Liver (tissue), 9 donors: ENCODE data around the gene VIL1. TPM values are rescaled to one million over a fixed set of nuclear protein-coding genes. Genes with fewer than 3 reads are reported as not detected.

Source experiments
- DNase-seq: peaks from one replicate; pipeline ENCODE4 v3.0.0-alpha.2; 2017; ENCODE audit warnings: low spot score
- H3K27ac ChIP-seq, 2 donors: one replicate each; pipeline ENCODE4 v1.7.0; 2013; ENCODE audit warnings: inconsistent platforms in 2 of 2, low read length in 2 of 2, control low read depth in 1 of 2, low read depth in 1 of 2, mild to moderate bottlenecking in 1 of 2
- H3K27me3 ChIP-seq, 4 donors: one replicate each; pipeline versions ENCODE4 v1.6.1 to v1.7.0; 2013; ENCODE audit warnings: low read length in 3 of 4, inconsistent platforms in 1 of 4, mild to moderate bottlenecking in 1 of 4, moderate library complexity in 1 of 4; ENCODE audit not compliant: control insufficient read depth in 4 of 4, insufficient read depth in 4 of 4
- H3K36me3 ChIP-seq, 4 donors: one replicate each; pipeline versions ENCODE4 v1.6.1 to v1.7.0; 2013; ENCODE audit warnings: low read length in 3 of 4, mild to moderate bottlenecking in 3 of 4, low read depth in 1 of 4, moderate library complexity in 1 of 4; ENCODE audit not compliant: control insufficient read depth in 4 of 4, insufficient read depth in 3 of 4
- H3K4me1 ChIP-seq, 4 donors: one replicate each; pipeline versions ENCODE4 v1.6.1 to v1.7.0; 2013; ENCODE audit warnings: low read length in 3 of 4, mild to moderate bottlenecking in 3 of 4, moderate library complexity in 1 of 4; ENCODE audit not compliant: control insufficient read depth in 4 of 4, insufficient read depth in 4 of 4
- H3K4me3 ChIP-seq, 3 donors: one replicate each; pipeline versions ENCODE4 v1.6.1 to v1.7.0; 2013; ENCODE audit warnings: low read length in 3 of 3, control low read depth in 1 of 3, low read depth in 1 of 3, mild to moderate bottlenecking in 1 of 3
- H3K9ac ChIP-seq, 2 donors: one replicate each; pipeline ENCODE4 v1.7.0; 2013; ENCODE audit warnings: low read length in 2 of 2, mild to moderate bottlenecking in 2 of 2, moderate library complexity in 2 of 2, control low read depth in 1 of 2, low read depth in 1 of 2
- H3K9me3 ChIP-seq, 4 donors: one replicate each; pipeline versions ENCODE4 v1.6.1 to v1.7.0; 2013; ENCODE audit warnings: low read length in 3 of 4; ENCODE audit not compliant: control insufficient read depth in 4 of 4
- ATF3 ChIP-seq: IDR thresholded peaks from 2 replicates; pipeline ENCODE4 v1.6.1; 2016; ENCODE audit warnings: antibody characterized with exemption
- CTCF ChIP-seq: fragments of 150-350 bp; IDR thresholded peaks from 2 replicates; pipeline ENCODE4 v1.5.1; 2017; ENCODE audit warnings: improper control_type of control experiment, low read depth, low read length; ENCODE audit not compliant: missing input control
- EGR1 ChIP-seq, 2 donors: IDR thresholded peaks; 2 replicates each; pipeline ENCODE4 v1.6.1; 2016 to 2018; ENCODE audit warnings: antibody characterized with exemption in 2 of 2, low read depth in 2 of 2
- FOXA1 ChIP-seq: IDR thresholded peaks from 2 replicates; pipeline ENCODE4 v1.6.1; 2016; ENCODE audit warnings: antibody characterized with exemption
- FOXA2 ChIP-seq: IDR thresholded peaks from 2 replicates; pipeline ENCODE4 v1.6.1; 2016; ENCODE audit warnings: antibody characterized with exemption
- GABPA ChIP-seq, 2 donors: IDR thresholded peaks in 1 of 2; conservative IDR thresholded peaks in 1 of 2; 2 replicates each; pipeline ENCODE4 v1.6.1; 2016; ENCODE audit warnings: antibody characterized with exemption in 2 of 2, mild to moderate bottlenecking in 1 of 2, moderate library complexity in 1 of 2
- HNF4A ChIP-seq, 2 donors: conservative IDR thresholded peaks; 2 replicates each; pipeline ENCODE4 v1.6.1; 2016; ENCODE audit warnings: antibody characterized with exemption in 2 of 2, mild to moderate bottlenecking in 2 of 2
- JUND ChIP-seq, 2 donors: IDR thresholded peaks; 2 replicates each; pipeline ENCODE4 v1.6.1; 2016; ENCODE audit warnings: antibody characterized with exemption in 2 of 2
- MAX ChIP-seq: IDR thresholded peaks from 2 replicates; pipeline ENCODE4 v1.6.1; 2016; ENCODE audit warnings: antibody characterized with exemption
- NR2F2 ChIP-seq: IDR thresholded peaks from 2 replicates; pipeline ENCODE4 v1.6.1; 2016; ENCODE audit warnings: antibody characterized with exemption
- RAD21 ChIP-seq, 2 donors: IDR thresholded peaks; 2 replicates each; pipeline ENCODE4 v1.6.1; 2016; ENCODE audit warnings: antibody characterized with exemption in 2 of 2, mild to moderate bottlenecking in 2 of 2
- REST ChIP-seq: IDR thresholded peaks from 2 replicates; pipeline ENCODE4 v1.6.1; 2016; ENCODE audit warnings: antibody characterized with exemption, mild to moderate bottlenecking
- SP1 ChIP-seq: IDR thresholded peaks from 2 replicates; pipeline ENCODE4 v1.6.1; 2018; ENCODE audit warnings: antibody characterized with exemption, mild to moderate bottlenecking
- TAF1 ChIP-seq: conservative IDR thresholded peaks from 2 replicates; pipeline ENCODE4 v1.6.1; 2016; ENCODE audit warnings: antibody characterized with exemption, mild to moderate bottlenecking
- YY1 ChIP-seq: IDR thresholded peaks from 2 replicates; pipeline ENCODE4 v1.6.1; 2016; ENCODE audit warnings: antibody characterized with exemption, mild to moderate bottlenecking
- ZBTB33 ChIP-seq: IDR thresholded peaks from 2 replicates; pipeline ENCODE4 v1.6.1; 2016; ENCODE audit warnings: antibody characterized with exemption
- WGBS: extraction: QIAGEN DNeasy Blood & Tissue Kit; methylation state at CpG from one replicate; pipeline ENCODE4 v1.1.7; 2013; 5-methylcytosine and 5-hydroxymethylcytosine counted together
- polyA plus RNA-seq, 2 donors: library from polyadenylated mRNA; stranded (reverse) in 1 of 2; unstranded in 1 of 2; fragments of 200-250 nt in 1 of 2; fragments of >200 nt in 1 of 2; fragmentation: Nextera tagmentation in 1 of 2; extraction: Ambion mirVana in 1 of 2; gene quantifications; one replicate each; pipeline versions ENCODE4 v1.2.1 to v1.2.3, GENCODE V29; 2013 to 2015
- total RNA-seq, 2 donors: library from RNA; depleted of rRNA; stranded (reverse); fragments of >200 nt; gene quantifications; one replicate each; pipeline ENCODE4 v1.2.3, GENCODE V29; 2014
- donor health status: healthy.
- donor health status: healthy.
- donor health status: healthy.
- donor health status: healthy.
- donor health status: healthy.

Gene VIL1
- total and polyA plus RNA-seq, 4 donors, result 16.4 to 72.0 (median 31.6) TPM

- no peak for TF ChIP-seq CTCF
- TF ChIP-seq FOXA2, result no peak
- no peak for TF ChIP-seq GABPA (IDR thresholded peaks at IDR 0.05 in 1 of 2, conservative IDR thresholded peaks at IDR 0.05 in 1 of 2)
- no peak for TF ChIP-seq ATF3
- no peak for TF ChIP-seq HNF4A (conservative IDR thresholded peaks at IDR 0.05)
These were observed 10.1 kb downstream of the VIL1 start (continued) for GRCh38 chr2:218428846-218429558.

- Histone ChIP-seq H3K27me3 (no peaks in the 10 kb centered on the region), H3K36me3 (peaks cover 0 to 51% (median 15%) of the 10 kb centered on the region in 4 donors), H3K27ac (no peak overlapping the region), H3K4me3 (no peak overlapping the region), H3K4me1 (peaks cover 0 to 7% (median 4%) of the 10 kb centered on the region in 4 donors), H3K9ac (no peak overlapping the region), H3K9me3 (no peaks in the 10 kb centered on the region)
- TF ChIP-seq ATF3, result no peak
- no peak for TF ChIP-seq NR2F2
- no peak for TF ChIP-seq TAF1
- peak; percentile 46 for DNase-seq
- WGBS, result 76% methylated on average over 9 of the region's 9 CpGs
These were observed 11.2 kb downstream of the VIL1 start for GRCh38 chr2:218429911-218430692.

- Histone ChIP-seq H3K9ac (no peak overlapping the region), H3K4me3 (no peak overlapping the region), H3K27ac (no peak overlapping the region), H3K4me1 (peaks cover 0 to 7% (median 5%) of the 10 kb centered on the region in 4 donors), H3K9me3 (no peaks in the 10 kb centered on the region), H3K36me3 (peaks cover 0 to 51% (median 15%) of the 10 kb centered on the region in 4 donors), H3K27me3 (no peaks in the 10 kb centered on the region)
- TF ChIP-seq SP1, result no peak
- no peak for TF ChIP-seq ATF3
- no peak for TF ChIP-seq REST
- TF ChIP-seq EGR1 (IDR thresholded peaks at IDR 0.05; ENCODE audit: low read depth in 2 of 2), result no peak
- no peak for TF ChIP-seq RAD21 (IDR thresholded peaks at IDR 0.05)
- no peak for TF ChIP-seq NR2F2
- TF ChIP-seq GABPA (IDR thresholded peaks at IDR 0.05 in 1 of 2, conservative IDR thresholded peaks at IDR 0.05 in 1 of 2), result no peak
- no peak for TF ChIP-seq HNF4A (conservative IDR thresholded peaks at IDR 0.05)
- TF ChIP-seq ZBTB33, result no peak
- TF ChIP-seq TAF1, result no peak
- no peak for TF ChIP-seq YY1
- no peak for TF ChIP-seq MAX
- no peak for TF ChIP-seq FOXA1
- TF ChIP-seq FOXA2, result no peak
- no peak for TF ChIP-seq JUND (IDR thresholded peaks at IDR 0.05)
- 94% methylated on average over 11 of the region's 11 CpGs for WGBS
- DNase-seq, result no peak
These were observed 11.8 kb downstream of the VIL1 start for GRCh38 chr2:218430721-218431120.
